Kidney epithelial cell (primary cell): ENCODE results near the gene CHRM2. TPM values are rescaled to one million over a fixed set of nuclear protein-coding genes. Genes with fewer than 3 reads are reported as not detected.

Experiments used
- DNase-seq: peaks from one replicate; pipeline ENCODE4 v3.0.0-alpha.2; 2010; ENCODE audit warnings: low read depth
- H3K27me3 ChIP-seq: 2 replicates; pipeline ENCODE4 v1.6.0; 2011; ENCODE audit warnings: low read length; ENCODE audit not compliant: control insufficient read depth, insufficient read depth
- H3K36me3 ChIP-seq: 2 replicates; pipeline ENCODE4 v1.5.1; 2011; ENCODE audit warnings: low read length; ENCODE audit not compliant: control insufficient read depth, insufficient read depth
- H3K4me3 ChIP-seq: 2 replicates; pipeline ENCODE4 v1.5.1; 2011; ENCODE audit warnings: low read depth, mild to moderate bottlenecking, control low read depth, low read length
- total RNA-seq: library from RNA; depleted of rRNA; stranded (reverse); fragments of >200 nt; gene quantifications from 2 replicates; pipeline ENCODE4 v1.2.3, GENCODE V29; 2015
- TF ChIP-seq, protein P1 (sequence below): IDR thresholded peaks from 2 replicates; pipeline ENCODE4 v1.5.1; 2011; ENCODE audit warnings: mild to moderate bottlenecking, moderate library complexity, low read length, control low read depth, inconsistent platforms; ENCODE audit not compliant: insufficient read depth, poor library complexity, severe bottlenecking

CHRM2 gene
- total RNA-seq, 1 donor from 2014 or later, result not detected

DNA sequence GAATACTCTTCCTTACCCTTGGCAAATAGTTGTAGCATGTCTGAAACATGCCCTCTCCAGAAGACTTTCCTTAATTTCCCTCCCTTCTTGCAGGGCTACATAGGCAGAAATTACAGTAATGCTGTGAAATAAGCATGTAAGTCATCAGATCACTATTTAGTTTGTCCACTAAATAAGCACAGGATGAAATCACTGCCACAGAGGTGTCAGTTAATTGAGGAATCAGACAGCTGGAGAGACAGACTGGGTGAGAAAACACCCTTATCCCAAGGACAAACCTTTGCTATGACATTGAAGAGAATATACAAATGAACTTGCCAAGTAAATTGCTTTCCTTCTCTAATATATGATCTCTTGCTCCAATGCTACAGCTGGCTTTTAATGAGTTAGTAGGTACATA, 129.3 kb downstream of the CHRM2 start:
- DNase-seq, result no peak
- Histone ChIP-seq H3K36me3 (no peaks in the 10 kb centered on the region), H3K4me3 (no peak overlapping the region), H3K27me3 (no peaks in the 10 kb centered on the region)
- TF ChIP-seq, protein P1, sequence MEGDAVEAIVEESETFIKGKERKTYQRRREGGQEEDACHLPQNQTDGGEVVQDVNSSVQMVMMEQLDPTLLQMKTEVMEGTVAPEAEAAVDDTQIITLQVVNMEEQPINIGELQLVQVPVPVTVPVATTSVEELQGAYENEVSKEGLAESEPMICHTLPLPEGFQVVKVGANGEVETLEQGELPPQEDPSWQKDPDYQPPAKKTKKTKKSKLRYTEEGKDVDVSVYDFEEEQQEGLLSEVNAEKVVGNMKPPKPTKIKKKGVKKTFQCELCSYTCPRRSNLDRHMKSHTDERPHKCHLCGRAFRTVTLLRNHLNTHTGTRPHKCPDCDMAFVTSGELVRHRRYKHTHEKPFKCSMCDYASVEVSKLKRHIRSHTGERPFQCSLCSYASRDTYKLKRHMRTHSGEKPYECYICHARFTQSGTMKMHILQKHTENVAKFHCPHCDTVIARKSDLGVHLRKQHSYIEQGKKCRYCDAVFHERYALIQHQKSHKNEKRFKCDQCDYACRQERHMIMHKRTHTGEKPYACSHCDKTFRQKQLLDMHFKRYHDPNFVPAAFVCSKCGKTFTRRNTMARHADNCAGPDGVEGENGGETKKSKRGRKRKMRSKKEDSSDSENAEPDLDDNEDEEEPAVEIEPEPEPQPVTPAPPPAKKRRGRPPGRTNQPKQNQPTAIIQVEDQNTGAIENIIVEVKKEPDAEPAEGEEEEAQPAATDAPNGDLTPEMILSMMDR, result no peak

DNA sequence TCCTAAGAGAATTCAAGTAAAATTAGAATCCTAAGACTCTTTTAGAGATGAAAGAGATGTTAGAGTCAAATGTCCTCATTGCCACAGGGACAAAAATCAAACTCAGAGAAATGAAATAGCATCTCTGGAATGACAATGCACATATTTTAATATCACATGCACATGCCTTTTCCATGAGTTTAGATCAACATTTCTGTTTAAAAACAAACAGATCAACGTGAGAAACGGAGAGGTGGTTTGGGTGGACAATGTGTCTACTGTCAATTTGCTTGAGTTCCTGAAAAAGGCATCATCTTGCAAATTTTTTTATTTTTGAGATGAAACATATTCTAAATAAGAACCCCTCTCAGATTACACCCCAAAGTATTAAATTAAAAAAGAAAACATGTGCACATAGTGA, 130.0 kb downstream of the CHRM2 start:
- TF ChIP-seq, protein P1, result no peak
- H3K4me3 ChIP-seq, result no peak overlapping the region
- DNase-seq, result no peak
- no peaks in the 10 kb centered on the region for H3K36me3 ChIP-seq
- no peaks in the 10 kb centered on the region for H3K27me3 ChIP-seq

DNA sequence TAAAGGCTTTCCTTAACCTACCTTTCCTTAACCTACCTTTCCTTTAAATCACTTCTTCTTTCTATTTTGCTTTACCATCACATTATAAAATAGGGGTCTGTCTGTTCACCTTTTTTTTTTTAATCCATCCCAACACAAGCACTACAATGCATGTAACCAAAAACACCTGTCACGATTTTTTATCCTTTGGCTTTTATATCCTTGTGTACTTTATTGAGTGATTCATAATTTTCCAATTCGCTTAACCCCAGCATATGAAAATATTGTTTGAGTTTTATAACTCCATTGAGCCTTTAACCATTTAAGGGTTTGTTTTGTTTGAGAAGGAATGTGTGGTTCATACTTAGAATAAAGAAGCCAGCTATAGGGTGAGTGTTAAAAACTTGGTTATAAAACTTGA, 132.2 kb downstream of the CHRM2 start:
- Histone ChIP-seq H3K36me3 (no peaks in the 10 kb centered on the region), H3K4me3 (no peak overlapping the region), H3K27me3 (no peaks in the 10 kb centered on the region)
- TF ChIP-seq, protein P1, result no peak
- DNase-seq, result no peak

DNA sequence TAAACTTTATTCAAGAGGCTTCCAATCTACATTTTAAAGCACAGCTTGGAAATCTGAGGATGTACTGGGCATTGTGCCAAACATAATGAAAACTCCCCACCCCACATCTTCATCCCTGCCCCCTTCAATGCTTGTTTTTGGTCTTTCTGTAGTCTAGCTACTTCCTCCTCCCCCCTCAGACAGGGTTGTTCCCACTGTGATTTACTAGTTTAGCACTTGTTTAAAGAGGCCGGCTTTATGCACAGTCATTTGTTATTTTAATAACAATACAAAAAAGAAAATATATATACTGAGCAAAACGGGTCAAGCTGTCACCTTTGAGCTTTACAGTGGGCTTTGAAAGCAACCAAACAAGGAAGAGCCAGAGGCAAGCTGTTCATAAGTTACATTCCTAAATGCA, 132.6 kb downstream of the CHRM2 start:
- no peak for DNase-seq
- no peak overlapping the region for H3K4me3 ChIP-seq
- no peaks in the 10 kb centered on the region for H3K27me3 ChIP-seq
- TF ChIP-seq, protein P1, result no peak
- no peaks in the 10 kb centered on the region for H3K36me3 ChIP-seq

DNA sequence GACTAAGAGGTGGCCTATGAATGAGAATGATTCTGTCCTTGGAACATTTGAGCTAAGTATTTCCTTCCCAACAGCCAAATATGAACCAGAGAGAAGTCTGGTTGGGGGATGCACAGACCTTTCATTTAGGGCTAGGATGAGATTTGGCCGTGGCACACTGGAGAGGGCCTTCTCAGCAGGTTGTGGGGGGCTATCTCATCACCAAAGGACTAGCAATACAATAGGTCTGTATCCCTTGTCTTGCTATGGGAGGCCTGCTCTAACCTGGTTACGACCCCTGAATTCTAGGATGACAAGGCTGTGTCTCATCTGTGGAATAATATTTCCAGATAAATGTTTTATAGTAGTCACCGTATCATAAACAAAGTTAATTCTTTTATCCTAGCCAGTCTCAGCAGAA, 133.0 kb downstream of the CHRM2 start:
- H3K36me3 ChIP-seq, result no peaks in the 10 kb centered on the region
- TF ChIP-seq, protein P1, result no peak
- no peak for DNase-seq
- no peak overlapping the region for H3K4me3 ChIP-seq
- no peaks in the 10 kb centered on the region for H3K27me3 ChIP-seq

DNA sequence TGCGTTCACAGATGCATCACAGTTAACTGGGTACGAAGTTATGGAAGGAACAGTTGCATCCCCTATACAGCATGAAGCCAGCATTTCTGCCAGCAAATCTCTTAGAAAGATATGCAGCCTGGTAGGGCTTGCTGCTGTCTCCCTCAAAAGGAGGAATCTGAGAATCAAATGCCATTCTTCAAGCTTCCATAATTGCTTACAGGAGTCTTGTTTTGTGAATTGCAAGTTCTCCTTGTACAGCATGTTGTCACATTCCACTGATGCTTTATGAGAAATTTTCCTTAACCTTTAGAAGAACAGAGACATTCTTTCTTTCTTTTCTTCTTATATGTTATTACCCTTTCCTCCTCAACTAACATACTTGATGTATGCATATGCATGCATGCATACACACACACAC, 134.6 kb downstream of the CHRM2 start:
- no peak for DNase-seq
- Histone ChIP-seq H3K36me3 (no peaks in the 10 kb centered on the region), H3K4me3 (no peak overlapping the region), H3K27me3 (no peaks in the 10 kb centered on the region)
- TF ChIP-seq, protein P1, result no peak
